ENCODE measurements around the gene MRGPRX1. TPM values are rescaled to one million over a fixed set of nuclear protein-coding genes. Genes with fewer than 3 reads are reported as not detected.

MRGPRX1 gene
- total RNA-seq, 1 donor from 2014 or later: not detected

DNA sequence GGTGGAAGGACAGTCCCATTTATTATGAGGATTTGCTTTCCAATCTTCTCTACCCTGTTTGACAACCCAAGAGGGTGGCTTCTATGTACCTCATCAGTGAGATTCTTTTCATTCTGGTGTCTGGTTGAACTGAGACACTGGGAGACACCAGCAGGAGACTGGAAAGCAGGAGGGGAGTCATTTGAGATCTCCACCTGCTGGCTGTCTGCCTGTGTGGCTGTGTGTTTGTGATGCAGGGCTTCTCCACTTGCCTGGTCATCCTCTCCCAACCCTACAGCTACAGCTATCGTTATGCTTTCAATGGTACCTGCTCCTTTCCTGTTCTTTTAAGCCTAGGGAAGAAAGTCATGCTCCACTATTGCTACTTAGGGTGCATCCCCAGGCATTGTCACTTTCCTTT lies 48.6 kb downstream of the MRGPRX1 start:
- no peaks in the 10 kb centered on the region for H3K4me1 ChIP-seq
- no peak for DNase-seq
- no peak overlapping the region for H3K27ac ChIP-seq (replicated peaks)
- no peak for TF ChIP-seq CTCF (IDR thresholded peaks at IDR 0.05; ENCODE audit: borderline replicate concordance)
- H3K9me3 ChIP-seq (replicated peaks): peaks cover 35% of the 10 kb centered on the region
- H3K36me3 ChIP-seq: no peaks in the 10 kb centered on the region
- H3K4me3 ChIP-seq: no peak overlapping the region
- intact Hi-C loops (cut with micrococcal nuclease): no loop called here
- H3K27me3 ChIP-seq (ENCODE audit: low read depth): no peaks in the 10 kb centered on the region

Other genes starting within 250 kb of the MRGPRX1 start
- gene TMEM86A, start 240.6 kb downstream of the MRGPRX1 start, total RNA-seq: 5.4 TPM
- gene IGSF22, start 213.2 kb downstream of the MRGPRX1 start, total RNA-seq: 0.49 TPM
- 0.47 TPM for gene PTPN5, start 147.6 kb downstream of the MRGPRX1 start, total RNA-seq
- gene MRGPRX2, start 121.3 kb upstream of the MRGPRX1 start, total RNA-seq: not detected
- gene ZDHHC13, start 177.8 kb upstream of the MRGPRX1 start, total RNA-seq: 8.0 TPM

Measured in left ventricle myocardium inferior (tissue), 1 donor.